ENCODE data around the gene FOCAD.
A peak's percentile ranks its signal among the peaks of the same experiment; 100 is the strongest.

The FOCAD gene

DNA sequence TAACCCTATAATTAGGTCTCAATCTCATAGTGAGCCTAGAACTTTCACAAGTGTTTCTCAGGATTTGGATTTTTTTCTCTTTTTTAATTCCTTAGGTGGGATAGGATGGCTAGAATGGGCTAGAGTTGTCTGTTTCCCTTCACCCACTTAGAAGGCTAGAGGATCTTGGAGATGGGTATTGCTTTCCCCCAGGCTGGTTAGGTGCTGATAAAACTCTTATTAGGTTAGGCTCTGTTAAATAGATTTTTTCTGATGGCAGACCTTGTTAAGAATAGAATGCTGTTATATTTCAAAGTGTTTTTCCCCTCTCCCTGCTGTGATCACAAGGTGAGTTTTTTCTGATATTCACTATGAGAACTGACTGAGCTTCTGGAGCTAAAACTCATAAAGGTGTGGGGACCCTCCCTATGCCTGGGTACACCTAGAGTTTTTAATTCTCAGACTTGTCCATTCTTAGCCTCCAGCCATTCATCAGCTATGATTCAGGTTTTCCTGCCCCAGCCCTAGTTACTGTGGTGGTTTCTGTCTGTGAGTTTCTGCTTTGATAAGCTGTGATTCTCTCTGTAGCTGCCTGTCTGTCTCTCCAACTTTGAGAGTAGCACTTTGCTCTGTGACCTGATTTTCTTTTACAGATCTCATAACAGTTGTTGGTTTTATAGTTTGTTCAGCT, 215.0 kb downstream of the FOCAD start:
- peak; percentile 42; the same call in 1 of the 3 replicates for ATAC-seq
- TF ChIP-seq OSR1 (CRISPR knock-in tag; IDR thresholded peaks at IDR 0.05) (no peak), ZNF70 (CRISPR knock-in tag; IDR thresholded peaks at IDR 0.05) (no peak), SNAI2 (CRISPR knock-in tag; IDR thresholded peaks at IDR 0.05) (no peak), GLIS3 (CRISPR knock-in tag; IDR thresholded peaks at IDR 0.05) (no peak), CSDC2 (CRISPR knock-in tag; IDR thresholded peaks at IDR 0.05) (no peak), TCF4 (CRISPR knock-in tag; IDR thresholded peaks at IDR 0.05; ENCODE audit: borderline replicate concordance) (peak; percentile 74), PPARA (CRISPR knock-in tag; IDR thresholded peaks at IDR 0.05; ENCODE audit: borderline replicate concordance) (no peak), ZNF565 (CRISPR knock-in tag; conservative IDR thresholded peaks at IDR 0.05; ENCODE audit: low read depth) (no peak), ZNF8 (CRISPR knock-in tag; IDR thresholded peaks at IDR 0.05) (no peak), TOX (CRISPR knock-in tag; IDR thresholded peaks at IDR 0.05; ENCODE audit: borderline replicate concordance) (no peak)
- TF ChIP-seq, protein P1, sequence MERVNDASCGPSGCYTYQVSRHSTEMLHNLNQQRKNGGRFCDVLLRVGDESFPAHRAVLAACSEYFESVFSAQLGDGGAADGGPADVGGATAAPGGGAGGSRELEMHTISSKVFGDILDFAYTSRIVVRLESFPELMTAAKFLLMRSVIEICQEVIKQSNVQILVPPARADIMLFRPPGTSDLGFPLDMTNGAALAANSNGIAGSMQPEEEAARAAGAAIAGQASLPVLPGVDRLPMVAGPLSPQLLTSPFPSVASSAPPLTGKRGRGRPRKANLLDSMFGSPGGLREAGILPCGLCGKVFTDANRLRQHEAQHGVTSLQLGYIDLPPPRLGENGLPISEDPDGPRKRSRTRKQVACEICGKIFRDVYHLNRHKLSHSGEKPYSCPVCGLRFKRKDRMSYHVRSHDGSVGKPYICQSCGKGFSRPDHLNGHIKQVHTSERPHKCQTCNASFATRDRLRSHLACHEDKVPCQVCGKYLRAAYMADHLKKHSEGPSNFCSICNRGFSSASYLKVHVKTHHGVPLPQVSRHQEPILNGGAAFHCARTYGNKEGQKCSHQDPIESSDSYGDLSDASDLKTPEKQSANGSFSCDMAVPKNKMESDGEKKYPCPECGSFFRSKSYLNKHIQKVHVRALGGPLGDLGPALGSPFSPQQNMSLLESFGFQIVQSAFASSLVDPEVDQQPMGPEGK (CRISPR knock-in tag; IDR thresholded peaks at IDR 0.05; ENCODE audit: borderline replicate concordance), result no peak
- TF ChIP-seq, protein P2, sequence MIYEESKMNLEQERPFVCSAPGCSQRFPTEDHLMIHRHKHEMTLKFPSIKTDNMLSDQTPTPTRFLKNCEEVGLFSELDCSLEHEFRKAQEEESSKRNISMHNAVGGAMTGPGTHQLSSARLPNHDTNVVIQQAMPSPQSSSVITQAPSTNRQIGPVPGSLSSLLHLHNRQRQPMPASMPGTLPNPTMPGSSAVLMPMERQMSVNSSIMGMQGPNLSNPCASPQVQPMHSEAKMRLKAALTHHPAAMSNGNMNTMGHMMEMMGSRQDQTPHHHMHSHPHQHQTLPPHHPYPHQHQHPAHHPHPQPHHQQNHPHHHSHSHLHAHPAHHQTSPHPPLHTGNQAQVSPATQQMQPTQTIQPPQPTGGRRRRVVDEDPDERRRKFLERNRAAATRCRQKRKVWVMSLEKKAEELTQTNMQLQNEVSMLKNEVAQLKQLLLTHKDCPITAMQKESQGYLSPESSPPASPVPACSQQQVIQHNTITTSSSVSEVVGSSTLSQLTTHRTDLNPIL (CRISPR knock-in tag; IDR thresholded peaks at IDR 0.05; ENCODE audit: low read depth), result no peak
- TF ChIP-seq, protein P3, sequence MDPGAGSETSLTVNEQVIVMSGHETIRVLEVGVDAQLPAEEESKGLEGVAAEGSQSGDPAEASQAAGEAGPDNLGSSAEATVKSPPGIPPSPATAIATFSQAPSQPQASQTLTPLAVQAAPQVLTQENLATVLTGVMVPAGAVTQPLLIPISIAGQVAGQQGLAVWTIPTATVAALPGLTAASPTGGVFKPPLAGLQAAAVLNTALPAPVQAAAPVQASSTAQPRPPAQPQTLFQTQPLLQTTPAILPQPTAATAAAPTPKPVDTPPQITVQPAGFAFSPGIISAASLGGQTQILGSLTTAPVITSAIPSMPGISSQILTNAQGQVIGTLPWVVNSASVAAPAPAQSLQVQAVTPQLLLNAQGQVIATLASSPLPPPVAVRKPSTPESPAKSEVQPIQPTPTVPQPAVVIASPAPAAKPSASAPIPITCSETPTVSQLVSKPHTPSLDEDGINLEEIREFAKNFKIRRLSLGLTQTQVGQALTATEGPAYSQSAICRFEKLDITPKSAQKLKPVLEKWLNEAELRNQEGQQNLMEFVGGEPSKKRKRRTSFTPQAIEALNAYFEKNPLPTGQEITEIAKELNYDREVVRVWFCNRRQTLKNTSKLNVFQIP (CRISPR knock-in tag; IDR thresholded peaks at IDR 0.05; ENCODE audit: borderline replicate concordance, low read depth), result no peak
- TF ChIP-seq, protein P4, sequence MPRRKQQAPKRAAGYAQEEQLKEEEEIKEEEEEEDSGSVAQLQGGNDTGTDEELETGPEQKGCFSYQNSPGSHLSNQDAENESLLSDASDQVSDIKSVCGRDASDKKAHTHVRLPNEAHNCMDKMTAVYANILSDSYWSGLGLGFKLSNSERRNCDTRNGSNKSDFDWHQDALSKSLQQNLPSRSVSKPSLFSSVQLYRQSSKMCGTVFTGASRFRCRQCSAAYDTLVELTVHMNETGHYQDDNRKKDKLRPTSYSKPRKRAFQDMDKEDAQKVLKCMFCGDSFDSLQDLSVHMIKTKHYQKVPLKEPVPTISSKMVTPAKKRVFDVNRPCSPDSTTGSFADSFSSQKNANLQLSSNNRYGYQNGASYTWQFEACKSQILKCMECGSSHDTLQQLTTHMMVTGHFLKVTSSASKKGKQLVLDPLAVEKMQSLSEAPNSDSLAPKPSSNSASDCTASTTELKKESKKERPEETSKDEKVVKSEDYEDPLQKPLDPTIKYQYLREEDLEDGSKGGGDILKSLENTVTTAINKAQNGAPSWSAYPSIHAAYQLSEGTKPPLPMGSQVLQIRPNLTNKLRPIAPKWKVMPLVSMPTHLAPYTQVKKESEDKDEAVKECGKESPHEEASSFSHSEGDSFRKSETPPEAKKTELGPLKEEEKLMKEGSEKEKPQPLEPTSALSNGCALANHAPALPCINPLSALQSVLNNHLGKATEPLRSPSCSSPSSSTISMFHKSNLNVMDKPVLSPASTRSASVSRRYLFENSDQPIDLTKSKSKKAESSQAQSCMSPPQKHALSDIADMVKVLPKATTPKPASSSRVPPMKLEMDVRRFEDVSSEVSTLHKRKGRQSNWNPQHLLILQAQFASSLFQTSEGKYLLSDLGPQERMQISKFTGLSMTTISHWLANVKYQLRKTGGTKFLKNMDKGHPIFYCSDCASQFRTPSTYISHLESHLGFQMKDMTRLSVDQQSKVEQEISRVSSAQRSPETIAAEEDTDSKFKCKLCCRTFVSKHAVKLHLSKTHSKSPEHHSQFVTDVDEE (CRISPR knock-in tag; IDR thresholded peaks at IDR 0.05), result peak; percentile 21; the same call in 1 of the 2 replicates

DNA sequence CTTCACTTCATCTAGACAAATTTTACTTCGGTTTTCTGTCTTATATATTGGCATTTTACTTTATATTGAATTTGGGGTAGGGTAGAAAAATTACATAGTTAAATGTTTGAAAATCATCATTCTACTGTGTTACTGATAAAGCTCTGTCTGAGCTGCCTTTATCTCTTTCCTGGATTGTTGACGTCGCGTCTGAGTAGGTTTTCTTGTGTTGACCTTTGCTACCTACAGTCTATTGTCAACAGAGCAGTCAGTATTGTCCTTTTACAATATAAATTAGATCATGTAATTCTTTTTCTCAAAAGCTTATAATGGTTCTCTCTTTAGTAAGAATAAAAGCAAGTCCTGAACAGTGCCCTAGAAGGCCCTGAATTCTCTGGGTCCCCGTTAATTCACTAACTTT, 219.2 kb downstream of the FOCAD start:
- ATAC-seq, result no peak
- TF ChIP-seq ZFP30 (CRISPR knock-in tag; IDR thresholded peaks at IDR 0.05) (no peak), ARNTL (CRISPR knock-in tag; IDR thresholded peaks at IDR 0.05; ENCODE audit: borderline replicate concordance, low read depth) (no peak), ISL1 (CRISPR knock-in tag; IDR thresholded peaks at IDR 0.05) (no peak), ZC3H10 (CRISPR knock-in tag; IDR thresholded peaks at IDR 0.05) (no peak), SNAI2 (CRISPR knock-in tag; IDR thresholded peaks at IDR 0.05) (no peak), CSDC2 (CRISPR knock-in tag; IDR thresholded peaks at IDR 0.05) (no peak), ZNF565 (CRISPR knock-in tag; conservative IDR thresholded peaks at IDR 0.05; ENCODE audit: low read depth) (no peak)
- TF ChIP-seq, protein P2 (CRISPR knock-in tag; IDR thresholded peaks at IDR 0.05; ENCODE audit: low read depth), result no peak
- TF ChIP-seq, protein P4 (CRISPR knock-in tag; IDR thresholded peaks at IDR 0.05), result no peak

Measured in SK-N-SH treated with all-trans-retinoic acid at 6 μM for 48 hours (cell line).